Bone marrow (tissue), 2 donors: ENCODE measurements around the gene ANO1.
A peak's percentile ranks its signal among the peaks of the same experiment; 100 is the strongest.
"Not testable (repeated sequence)": the region's sequence is repeated elsewhere in the genome, so short reads cannot be mapped to it uniquely, and the experiment has no call there.

ENCODE experiments used
- DNase-seq, 2 donors: peaks; one replicate each; lab custom pipeline; 2025; lab: John Stamatoyannopoulos, UW

The ANO1 gene

DNA sequence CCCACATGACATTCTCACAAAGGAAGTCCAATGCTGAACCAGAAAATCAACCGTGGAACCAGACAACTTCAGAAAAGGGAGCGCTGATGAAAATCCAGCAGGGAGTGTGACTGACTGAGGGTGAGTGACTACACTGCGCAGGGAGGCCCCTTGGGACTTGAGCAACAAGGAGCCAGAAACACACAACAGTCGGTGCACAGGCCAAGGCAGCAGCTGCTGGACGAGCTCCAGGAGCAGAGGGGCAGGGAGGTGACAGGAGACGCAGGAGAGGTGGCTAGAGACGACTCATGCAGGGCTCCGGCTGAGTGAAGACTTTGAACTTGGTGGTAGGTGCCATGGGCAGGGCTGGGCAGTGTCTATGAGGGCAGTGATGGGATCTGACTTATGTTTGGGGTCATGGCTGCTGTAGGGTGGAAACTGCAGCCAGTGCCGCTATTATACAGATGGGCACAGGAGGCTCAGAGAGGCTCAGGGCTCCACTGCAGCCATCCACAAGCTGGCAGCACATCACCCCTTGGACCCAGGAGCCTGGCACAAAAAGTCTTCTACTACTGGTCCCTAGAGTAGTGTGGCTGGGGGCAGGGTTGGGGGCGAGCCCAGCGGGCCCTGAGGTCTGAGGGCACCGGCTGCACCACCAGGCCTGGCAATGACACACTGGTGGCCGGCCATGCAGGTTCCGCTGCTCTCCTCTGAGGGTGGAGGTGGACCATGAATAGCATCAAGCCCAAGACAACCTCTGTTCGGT, 114.7 kb downstream of the ANO1 start:
- no peak for DNase-seq

DNA sequence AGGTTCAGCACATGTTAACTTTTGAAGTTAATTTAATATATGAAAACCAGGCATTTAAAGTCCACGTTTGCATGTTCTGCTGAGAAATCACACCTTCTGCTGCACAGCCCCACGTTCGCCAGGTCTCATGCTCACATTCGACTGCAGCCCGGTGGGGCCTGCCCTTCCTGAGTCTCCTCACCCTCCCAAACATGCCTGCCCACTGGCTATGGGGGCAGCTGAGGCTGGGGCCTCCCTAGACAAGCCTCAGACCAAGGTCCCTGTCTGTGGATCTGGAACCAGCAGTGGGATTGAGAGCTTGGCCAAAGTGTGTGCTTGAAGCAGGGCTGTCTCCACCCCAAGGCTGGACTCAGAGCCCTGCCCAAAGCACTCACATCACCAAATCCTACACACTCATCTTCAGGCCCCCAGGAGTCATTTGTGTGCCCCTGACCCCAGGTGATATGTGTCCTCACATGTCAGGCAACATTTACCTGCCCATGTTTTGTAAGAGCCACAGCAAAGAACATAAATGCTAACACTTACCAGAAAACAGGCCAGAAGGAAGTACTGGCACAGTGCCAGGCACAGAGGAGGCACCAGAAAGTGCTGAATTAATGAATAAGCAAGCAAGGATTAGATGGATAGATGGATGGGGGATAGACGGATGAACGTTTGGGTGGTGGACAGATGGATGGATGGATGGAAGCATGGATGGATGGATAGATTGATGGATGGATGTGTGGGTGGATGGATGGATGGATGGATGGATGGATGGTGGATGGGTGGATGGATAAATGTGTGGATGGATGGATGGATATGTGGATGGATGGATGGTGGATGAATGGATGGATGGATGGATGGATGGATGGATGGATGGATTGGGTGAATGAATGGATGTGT, 115.5 kb downstream of the ANO1 start:
- DNase-seq: no peak

DNA sequence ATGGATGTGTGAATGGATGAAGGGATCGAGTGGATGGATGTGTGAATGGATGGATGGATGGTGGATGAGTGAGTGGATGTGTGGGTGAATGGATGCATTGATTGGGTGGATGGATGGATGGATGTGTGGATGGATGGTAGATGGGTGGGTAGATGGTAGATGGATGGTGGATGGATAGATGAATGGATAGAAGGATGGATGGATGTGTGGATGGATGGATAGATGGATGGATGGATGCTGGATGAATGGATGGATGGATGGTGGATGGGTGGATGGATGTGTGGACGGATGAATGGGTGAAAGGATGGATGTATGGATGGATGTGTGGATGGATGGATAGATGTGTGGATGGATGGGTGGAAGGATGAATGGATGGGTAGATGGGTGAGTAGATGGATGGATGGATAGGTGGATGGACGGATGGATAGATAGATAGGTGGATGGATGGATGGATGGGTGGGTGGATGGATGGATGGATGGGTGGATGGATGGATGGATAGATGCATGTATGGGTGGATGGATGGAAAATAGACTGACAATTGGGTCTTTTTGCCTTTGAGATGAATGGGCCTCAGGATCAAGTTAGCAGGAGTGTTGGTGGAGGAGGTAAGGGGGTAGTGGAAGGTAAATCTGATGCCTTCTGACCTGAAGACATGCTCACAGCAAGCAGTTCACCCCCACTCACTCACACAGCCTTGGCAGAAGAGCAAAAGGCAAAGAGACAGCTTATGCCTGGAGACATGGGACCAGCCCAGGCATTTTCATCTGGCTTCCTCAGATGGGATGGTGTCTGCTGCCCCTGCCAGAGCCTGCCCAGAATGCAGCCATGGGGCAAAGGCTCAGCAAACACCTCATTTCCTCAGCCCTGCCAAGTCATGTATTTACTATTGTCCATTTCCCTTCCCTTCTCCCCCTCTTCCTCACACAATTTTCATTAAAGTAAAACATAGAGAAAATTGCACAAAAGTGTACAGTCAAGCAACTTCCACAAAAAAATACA, 117.0 kb downstream of the ANO1 start:
- DNase-seq: no peak

DNA sequence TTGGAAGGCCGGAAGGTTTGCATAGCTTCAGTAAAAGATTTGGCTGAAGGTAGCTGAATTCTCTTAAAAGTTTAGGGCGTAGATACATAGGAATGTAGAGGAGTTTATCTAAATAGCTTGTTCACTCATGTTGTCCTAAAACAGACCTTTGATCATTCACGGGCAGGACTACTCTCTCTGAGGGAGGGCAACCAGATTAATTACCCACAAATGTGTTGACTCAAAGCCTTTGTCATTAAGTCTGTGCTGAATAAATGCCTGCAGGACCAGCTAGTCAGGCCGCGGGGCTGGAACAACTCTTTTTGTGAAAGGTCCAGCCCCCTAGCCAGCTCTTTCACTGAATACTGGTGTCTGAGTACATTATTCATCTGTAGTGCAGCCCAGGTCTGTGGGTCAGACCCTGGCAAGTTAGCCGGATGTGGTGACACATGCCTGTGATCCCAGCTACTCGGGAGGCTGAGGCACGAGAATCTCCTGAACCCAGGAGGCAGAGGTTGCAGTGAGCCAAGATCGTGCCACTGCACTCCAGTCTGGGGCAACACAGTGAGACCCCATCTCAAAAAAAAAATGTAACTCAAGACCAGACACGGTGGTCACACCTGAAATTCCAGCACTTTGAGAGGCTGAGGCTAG, 122.2 kb downstream of the ANO1 start:
- no peak for DNase-seq

DNA sequence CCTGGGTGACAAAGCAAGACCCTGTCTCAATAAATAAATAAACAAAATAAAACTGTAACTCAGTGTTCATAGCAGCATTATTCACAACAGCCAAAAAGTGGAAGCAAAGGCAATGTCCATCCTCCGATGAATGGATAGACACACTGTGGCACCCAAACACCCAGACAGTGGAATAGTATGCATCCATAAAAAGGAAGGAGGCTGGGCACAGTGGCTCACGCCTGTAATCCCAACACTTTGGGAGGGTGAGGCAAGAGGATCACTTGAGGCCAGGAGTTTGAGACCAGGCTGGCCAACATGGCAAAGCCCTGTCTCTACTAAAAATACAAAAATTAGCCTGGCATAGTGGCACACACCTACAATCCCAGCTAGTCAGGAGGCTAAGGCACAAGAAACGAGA, 122.9 kb downstream of the ANO1 start:
- not testable (repeated sequence) for DNase-seq

DNA sequence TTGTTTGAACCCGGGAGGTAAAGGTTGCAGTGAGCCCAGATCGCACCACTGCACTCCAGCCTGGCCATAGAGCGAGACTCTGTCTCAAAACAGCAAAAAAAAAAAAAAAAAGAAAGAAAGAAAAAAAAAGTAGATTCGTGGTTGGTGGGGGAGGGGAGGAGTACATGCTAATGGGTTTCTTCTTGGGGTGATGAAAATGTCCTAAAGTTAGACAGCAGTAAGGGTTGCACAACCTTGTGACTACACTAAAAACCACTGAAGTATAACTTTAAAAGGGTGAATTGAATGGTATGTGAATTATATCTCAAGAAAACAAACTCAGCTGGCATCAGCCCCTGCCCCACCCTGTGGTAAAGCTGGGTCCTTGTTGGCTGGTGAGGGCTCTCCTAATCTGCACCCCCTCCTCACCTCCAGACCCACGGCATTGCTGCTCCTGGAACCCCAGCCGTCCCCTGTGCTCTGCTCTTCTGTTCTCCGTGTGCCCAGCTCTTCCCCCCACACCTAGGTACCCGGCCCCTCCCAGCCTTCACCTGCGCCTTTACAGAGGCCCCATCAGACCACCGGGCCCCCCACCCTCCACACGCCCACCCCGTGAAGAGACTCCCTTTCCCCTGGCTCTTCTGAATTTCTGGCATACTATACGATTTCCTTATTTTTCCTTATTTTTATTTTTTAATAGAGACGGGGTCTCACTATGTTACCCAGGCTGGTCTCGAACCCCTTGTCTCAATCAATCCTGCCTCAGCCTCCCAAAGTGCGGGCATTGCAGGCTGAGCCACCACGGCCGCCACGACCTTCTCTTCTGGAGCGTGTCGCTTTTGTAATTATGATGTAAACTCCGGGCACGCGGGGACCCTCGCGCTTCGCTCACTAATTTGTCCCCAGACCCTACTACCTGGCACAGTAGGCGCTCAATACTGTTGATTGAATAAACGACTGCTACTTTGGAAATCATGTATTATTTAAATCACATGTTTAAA, 124.1 kb downstream of the ANO1 start:
- DNase-seq: no peak

DNA sequence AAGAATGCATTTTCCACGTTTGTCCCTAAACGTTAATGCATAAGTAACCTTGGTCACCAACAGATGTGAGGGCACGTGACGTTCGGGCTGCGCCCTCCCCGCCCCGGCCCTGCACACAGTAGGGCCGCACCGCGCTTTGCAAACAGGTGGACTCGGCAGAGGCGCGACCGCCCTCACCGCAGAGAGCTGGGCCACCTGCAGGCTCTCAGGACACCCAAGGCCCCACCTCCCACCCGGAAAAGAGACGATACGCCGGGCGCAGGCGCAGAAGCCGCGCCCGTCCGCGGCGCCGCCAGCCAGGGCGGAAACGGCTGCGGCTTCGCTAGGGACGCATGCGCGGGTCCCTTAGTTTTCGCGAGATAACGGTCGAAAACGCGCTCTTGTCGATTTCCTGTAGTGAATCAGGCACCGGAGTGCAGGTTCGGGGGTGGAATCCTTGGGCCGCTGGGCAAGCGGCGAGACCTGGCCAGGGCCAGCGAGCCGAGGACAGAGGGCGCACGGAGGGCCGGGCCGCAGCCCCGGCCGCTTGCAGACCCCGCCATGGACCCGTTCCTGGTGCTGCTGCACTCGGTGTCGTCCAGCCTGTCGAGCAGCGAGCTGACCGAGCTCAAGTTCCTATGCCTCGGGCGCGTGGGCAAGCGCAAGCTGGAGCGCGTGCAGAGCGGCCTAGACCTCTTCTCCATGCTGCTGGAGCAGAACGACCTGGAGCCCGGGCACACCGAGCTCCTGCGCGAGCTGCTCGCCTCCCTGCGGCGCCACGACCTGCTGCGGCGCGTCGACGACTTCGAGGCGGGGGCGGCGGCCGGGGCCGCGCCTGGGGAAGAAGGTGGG, 125.0 kb downstream of the ANO1 start, which contains the start of gene FADD:
TSS of gene FADD (plus strand) at position 377 of the 831 bp plus-strand sequence. CDS start at position 541, 164 bp downstream.
- peak; percentile 70 to 78 for DNase-seq

DNA sequence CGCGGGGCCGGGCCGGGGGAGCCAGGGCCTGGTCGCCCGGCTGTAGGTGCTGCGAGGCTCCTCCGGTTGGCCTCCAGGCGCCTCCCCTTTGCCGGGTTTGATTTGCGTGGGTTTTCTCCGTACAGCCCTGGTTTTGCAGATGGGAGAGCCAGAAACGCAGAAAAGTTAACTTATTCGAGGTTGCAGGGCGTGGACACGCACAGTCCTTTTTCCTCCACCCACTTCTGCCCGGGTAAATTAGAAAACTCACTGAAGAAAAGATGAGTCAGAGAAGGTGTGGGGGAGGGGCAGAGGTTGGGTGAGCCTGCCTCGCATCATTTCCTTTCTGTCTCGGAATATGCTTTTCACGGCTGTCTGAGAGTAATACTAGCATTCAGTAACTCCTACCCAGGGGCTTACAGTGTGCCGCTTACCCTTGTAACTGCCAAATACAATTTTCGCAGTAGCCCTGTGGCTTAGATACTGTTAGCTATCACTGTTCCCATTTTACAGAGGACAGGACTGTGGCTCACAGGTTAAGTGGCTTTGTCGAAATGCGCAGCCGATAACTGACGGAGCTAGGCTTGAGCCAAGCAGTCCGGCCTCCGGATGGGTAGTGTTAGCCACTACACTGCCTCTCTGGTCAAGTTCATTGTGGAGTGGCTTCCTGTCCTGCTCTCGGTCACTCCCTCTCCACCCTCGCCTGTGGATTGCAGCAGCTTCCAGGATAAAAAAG, 125.8 kb downstream of the ANO1 start:
- peak; percentile 66 to 91 for DNase-seq

DNA sequence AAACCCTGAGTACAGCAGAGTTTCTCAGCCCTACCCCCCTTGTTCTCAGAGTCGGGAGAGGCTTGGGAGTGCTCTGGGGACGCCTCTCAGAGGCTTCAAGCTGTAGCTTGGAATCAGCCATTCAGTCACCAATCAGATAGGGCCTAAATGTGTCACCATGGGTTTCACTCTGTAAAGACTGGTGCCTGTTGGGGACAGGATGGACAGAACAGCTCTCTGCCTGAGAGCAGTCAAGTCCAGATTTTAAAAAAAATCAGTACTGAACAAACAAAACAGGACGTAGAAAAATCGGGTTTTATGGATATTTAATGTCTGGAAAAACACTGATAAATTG, 126.3 kb downstream of the ANO1 start:
- DNase-seq: no peak

DNA sequence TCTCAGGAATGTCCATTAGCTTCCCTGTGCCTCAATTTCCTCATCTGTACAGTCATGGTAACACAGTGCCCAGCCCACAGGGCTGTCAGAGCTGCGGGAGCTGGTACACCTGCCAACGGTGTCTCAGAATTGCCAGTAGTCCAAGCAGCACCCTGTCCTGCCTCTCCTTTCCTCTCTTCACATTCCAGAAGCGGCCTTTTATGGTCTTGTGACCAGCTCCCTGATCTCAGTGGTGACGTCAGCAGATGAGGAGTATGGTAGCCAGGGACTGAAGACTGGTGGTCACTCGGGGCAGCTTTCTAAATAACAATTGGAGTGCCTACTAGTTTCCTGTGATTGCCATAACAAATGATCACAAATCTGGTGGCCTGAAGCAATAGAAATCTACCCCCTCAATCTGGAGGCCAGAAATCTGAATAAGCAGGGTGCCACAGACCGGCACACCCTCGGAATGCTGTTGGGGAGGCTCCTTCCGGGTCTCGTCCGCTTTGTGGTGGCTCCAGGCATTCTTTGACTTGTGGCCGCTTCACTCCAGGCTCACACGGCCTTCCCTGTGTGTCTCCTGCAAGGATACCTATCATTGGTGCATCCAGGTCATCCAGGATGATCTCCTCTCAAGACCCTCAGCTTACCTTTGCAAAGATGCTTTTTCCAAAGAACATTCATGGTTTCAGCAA, 127.1 kb downstream of the ANO1 start:
- DNase-seq: no peak

DNA sequence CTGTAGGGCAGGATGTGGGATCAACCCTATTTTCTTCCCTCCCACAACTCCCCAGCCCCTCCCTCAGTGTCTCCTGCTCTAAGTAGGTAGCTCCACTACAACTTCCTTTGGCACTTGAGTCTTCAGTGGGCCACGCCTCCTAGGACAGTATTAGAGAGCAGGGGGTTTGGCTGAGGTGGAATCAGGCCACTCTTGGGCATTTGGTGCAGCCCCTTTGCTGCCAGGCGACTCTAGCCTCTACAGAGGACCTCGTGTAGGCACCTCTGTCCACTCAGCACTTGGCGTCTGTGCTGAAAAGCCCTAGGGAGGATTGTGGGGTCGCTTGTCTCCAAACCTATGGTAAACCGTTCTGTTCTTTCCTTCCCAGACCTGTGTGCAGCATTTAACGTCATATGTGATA, 127.6 kb downstream of the ANO1 start:
- DNase-seq: no peak

DNA sequence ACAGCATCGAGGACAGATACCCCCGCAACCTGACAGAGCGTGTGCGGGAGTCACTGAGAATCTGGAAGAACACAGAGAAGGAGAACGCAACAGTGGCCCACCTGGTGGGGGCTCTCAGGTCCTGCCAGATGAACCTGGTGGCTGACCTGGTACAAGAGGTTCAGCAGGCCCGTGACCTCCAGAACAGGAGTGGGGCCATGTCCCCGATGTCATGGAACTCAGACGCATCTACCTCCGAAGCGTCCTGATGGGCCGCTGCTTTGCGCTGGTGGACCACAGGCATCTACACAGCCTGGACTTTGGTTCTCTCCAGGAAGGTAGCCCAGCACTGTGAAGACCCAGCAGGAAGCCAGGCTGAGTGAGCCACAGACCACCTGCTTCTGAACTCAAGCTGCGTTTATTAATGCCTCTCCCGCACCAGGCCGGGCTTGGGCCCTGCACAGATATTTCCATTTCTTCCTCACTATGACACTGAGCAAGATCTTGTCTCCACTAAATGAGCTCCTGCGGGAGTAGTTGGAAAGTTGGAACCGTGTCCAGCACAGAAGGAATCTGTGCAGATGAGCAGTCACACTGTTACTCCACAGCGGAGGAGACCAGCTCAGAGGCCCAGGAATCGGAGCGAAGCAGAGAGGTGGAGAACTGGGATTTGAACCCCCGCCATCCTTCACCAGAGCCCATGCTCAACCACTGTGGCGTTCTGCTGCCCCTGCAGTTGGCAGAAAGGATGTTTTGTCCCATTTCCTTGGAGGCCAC, 128.3 kb downstream of the ANO1 start:
- DNase-seq: no peak

DNA sequence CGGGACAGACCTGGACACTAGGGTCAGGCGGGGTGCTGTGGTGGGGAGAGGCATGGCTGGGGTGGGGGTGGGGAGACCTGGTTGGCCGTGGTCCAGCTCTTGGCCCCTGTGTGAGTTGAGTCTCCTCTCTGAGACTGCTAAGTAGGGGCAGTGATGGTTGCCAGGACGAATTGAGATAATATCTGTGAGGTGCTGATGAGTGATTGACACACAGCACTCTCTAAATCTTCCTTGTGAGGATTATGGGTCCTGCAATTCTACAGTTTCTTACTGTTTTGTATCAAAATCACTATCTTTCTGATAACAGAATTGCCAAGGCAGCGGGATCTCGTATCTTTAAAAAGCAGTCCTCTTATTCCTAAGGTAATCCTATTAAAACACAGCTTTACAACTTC, 128.9 kb downstream of the ANO1 start:
- no peak for DNase-seq

DNA sequence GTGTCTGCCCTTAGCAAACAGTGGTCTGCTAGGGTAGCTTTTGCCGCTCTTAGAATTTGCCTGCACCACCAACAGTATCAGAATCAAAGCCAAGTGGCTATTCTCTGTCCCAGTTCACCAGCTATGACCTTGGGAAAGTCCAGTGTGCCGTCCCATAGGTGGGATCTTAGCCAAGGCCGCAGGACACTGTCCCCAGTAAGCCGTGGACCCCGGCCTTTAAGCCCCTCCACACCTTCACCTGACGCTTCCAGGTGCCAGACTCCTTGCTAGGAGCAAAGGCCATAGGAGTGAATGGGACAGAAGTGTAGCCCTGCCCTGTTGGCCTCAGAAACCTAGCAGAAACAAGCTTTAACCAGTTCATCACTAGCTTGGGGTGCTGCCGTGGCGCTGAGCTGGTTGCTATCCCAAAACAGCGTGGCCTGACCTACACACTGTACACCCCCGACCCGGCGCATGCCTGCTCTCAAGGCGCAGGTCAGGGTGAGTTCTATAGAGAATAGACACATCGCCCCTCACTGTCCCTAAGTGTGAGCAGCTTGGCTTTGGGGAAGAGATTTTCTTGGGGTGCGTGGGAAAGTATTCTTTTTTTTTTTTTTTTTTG, 129.5 kb downstream of the ANO1 start:
- DNase-seq: no peak

DNA sequence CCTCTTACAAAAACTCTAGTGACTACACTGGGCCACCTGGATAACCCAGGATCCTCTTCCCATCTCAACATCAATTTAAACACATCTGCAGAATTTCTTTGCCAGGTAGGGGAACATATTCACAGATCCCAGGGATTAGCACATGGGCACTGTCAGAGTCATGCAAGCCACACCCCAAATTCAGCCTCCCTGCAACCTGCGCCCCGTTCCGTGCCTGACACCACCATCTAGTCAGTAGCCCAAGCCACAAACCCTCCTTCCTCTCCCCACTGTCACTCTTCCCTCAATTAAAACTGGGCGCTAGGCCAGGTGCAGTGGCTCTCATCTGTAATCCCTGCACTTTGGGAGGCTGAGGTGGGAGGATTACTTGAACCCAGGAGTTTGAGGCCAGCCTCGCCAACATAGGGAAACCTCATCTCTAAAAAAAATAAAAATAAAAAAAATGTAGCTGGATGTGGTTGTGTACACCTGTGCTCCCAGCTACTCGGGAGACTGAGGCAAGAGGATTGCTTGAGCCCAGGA, 131.3 kb downstream of the ANO1 start:
- DNase-seq: no peak

DNA sequence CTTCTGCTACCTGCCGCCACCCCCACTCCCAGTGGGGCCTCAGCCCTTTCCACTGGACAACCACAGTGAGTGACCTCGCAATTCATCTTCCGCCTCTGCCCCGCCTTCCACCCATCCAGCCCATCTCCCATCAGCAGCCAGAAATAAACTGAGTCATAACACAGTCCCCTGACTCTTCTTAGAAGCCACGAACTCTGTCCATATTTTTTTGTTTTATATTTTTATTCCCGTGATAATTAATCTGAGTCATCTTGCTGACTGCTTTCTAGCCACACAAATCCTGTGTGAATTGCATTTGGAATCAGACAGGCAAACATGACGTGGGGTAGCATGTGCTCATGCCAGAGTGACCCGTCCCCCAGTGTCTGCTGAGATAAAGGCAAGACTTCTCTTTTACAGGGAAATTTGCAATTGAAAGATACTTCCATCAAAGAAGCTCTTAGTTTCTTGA, 132.0 kb downstream of the ANO1 start:
- DNase-seq: no peak

DNA sequence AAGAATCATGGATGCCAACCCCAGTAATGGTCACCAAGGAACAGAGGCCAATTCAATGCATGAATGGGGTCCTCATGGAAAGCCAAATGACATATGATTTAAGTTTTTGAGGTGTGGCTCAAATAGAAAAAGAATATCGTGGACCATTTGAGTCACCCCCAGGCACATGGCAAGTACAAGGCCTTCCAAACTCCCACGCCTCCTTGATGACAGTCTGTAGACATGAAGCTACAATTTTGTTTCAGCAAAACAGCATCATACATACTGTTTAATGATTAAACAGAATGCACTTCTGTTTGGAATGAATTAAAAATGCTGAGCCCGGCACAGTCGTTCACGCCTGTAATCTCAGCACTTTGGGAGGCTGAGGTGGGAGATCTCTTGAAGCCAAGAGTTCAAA, 132.4 kb downstream of the ANO1 start:
- DNase-seq: no peak
